Measurements from ENCODE around the gene ARHGEF11.

GRCh38 chr1:157030728-157031127, 14.8 kb downstream of the ARHGEF11 start:
- TF ChIP-seq CTCF (IDR thresholded peaks at IDR 0.05; ENCODE audit: low read depth, low read length, poor library complexity, severe bottlenecking) (no peak), EZH2phosphoT487 (IDR thresholded peaks at IDR 0.05; ENCODE audit: borderline replicate concordance, low read length) (no peak)

Measured in DOHH2 (cell line).